GM20431 (cell line): Measurements from ENCODE around the gene SLC9C2.
"Not testable (repeated sequence)": the region's sequence is repeated elsewhere in the genome, so short reads cannot be mapped to it uniquely, and the experiment has no call there.

Source experiments
- in situ Hi-C: fragments of 300-500 bp; cut with MseI, MboI; formaldehyde crosslinking; loops from one replicate; pipeline ENCODE4 v1.15.0; 2020; ENCODE audit warnings: low sequenced_read_pairs; ENCODE audit not compliant: unreplicated experiment

The SLC9C2 gene

DNA sequence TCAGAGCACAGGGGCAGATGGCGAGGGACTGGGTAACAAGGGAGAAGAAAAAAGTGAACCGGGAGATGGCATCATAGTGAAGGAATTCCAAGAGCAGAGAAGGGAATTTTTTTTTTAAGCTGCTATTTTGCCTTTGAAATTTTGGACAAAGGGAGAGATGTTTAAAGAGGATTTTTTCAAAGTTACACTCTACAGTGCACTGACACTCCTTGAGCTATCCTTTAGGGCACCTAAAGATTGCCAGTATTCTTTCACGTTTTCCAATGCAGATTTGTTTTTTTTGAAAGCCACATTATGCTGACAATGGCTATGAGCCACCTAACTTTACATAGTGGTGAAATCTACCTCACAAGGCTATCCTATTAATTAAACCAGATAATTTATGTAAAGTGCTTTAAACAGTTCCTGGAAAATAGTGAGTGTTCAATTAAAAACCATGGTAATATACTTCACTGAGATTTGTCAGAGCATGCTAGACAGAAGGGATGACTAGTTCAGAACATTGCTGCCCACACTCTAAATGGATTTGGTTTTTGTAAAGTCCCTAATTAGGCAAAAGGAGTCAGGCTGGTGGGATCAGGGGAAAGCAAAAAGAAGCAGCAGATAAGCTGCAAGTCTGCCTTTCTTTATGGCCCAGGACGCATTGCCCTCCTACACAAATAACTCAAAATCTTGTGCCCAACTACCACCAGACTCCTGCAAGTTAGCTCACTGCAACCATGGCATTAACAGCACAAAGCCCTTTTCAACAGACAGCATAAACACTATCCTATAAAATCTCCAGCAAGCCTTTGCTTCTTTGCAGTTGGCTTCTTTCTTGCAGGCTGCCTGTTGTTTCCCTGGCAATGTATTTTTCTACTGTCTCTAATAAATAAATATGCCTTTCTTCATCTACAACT is 71.8 kb downstream of the SLC9C2 start:
- in situ Hi-C loops = no loop called here

DNA sequence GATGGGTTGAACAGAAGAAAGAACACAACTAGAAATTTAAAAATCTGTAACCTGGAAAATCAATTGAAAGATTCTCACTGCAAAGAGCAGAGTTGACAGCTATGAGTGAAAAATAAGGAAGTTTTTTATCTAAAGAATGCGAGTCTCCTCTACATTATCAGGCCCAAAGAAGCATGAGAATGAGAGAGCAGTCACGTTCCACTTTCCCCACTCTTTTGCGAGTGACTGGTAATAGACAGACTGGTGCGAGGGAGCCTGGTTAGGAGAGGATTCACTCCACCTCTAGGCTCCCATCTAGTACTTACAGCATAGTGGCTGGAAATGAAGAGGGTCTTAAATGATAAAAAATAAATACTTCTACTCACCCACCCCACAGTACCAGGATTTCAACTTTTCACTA is 73.8 kb downstream of the SLC9C2 start:
- in situ Hi-C loops = no loop called here

DNA sequence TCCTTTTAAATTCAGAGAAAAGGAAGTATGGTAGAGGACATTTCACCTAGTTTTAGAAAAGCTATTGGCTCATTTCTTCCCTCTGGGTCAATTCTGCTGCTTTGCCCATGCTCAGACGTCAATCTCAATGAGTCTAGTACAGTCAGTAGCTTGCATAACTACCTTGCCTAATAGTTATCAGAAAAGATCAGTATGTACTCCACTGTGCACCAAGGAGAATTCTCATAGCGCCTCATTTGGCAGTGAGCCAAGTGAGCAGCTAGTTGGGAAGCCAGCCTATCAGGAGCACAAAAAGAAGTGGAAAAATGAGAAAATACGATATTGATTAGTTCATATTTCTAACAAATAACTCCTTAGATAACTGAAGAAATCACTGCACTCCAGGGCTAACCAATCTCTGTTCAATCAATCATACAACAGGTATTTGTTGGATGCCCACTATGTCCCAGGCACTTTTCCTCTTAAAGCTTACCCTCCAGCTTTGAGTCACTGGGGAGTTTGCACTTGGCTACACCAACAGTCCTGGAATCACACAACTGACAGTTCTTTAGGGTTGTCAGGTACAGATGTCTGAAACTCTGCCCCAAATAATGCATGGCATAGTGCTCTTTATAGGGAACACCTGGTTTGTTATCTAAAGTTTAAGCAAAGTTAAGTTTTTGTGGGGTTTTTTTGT is 75.6 kb downstream of the SLC9C2 start:
- in situ Hi-C loops = no loop called here

DNA sequence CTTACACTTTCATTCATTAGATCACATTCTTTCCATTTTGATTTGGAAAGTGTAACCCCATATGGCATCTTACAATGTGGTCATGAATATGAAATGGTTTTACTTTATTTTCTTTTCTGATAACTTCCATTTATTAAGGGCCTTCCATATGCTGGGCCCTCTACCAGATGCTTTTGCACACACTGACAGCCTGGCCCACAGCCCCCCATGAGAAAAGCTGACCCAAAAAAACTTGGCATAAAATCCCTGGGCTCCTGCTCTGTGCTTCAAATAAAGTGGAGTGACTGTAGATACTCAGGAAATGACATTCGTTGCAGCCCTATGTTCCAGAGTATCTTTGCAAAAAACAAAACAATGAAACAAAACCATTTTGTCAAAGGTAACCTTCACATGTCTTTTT is 76.9 kb downstream of the SLC9C2 start:
- in situ Hi-C loops = no loop called here

DNA sequence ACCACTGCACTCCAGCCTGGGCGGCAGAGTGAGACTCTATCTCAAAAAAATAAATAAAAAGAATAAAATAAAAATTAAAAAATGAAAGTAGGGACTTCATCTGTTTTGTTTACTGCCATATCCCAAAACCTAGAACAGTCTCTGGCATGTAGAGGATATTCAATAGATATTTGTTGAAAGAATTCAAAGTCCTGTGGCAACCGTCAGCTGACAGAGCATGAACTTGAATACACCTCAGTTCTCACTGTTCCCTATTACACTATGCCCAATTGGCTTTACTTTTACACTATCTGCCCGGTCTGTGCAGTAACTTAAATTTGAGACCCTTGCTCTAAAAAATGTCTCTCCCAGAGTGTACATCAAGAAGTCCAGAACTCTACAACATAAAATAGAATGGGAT is 79.5 kb downstream of the SLC9C2 start:
- in situ Hi-C loops = no loop called here

DNA sequence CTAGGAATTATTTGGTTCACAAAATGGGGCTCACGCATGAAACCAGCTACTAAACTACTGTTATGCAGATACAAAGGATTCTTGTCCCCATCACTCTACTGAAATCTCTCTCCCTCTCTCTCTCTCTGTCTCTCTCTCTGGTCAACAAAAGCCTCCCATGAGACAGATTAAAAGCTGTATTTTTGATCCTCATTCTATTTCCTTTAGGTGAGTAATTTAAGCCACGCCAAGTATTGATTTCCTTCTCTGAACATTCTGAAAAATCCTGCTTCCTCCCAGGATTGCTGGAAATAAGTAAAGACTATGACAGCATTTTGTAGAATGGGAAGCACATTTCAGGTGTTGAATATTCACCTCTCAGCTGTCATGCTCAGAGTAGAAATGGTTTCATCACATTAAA is 82.1 kb downstream of the SLC9C2 start:
- in situ Hi-C loops = no loop called here

DNA sequence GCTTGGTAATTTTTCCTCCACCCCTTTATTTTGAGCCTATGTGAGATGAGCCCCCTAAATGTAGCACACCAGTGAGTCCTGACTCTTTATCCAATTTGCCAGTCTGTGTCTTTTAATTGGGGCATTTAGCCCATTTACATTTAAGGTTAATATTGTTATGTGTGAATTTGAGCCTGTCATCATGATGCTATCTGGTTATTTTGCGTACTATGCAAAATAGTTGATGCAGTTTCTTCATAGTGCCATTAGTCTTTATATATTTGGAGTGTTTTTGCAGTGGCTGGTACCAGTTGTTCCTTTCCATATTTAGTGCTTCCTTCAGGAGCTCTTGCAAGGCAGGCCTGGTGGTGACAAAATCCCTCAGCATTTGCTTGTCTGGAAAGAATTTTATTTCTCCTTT is 88.4 kb downstream of the SLC9C2 start:
- in situ Hi-C loops = not testable (repeated sequence)

DNA sequence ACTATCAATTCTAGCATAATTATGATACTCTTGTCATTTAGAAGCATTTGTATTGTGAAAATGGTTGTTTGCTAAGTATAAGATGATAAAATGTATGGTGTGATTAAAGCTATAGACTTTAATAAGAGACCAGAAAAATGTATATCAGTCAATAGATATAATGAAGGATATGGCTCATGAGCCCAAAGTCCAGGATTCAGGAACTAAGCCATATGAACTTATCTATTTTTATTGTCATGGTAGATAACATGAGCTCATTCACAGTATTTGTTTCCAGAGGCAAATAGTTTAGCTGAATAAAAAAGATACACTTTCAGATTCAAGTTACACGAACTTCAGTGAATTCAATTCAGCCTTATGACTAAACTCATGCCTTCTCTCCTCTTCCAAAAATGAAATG is 93.1 kb downstream of the SLC9C2 start:
- in situ Hi-C loops = no loop called here

DNA sequence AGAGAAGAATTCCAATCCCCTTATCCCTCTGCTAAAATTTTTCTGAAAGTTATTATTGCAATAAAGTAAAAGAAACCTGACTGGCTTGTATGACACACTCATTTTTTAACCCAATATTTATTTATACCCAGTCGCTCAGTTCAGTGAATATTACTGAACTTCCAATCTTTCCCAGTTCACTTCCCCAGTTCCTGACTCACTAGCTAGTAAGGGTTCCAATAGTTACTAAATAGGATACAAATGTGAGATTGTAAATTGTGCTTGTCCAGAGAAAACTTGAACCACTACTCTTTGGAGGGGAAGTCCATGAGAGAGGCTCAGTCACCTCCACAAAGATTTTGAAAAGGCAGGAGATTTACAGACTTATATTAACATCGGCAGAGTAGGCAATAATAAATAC is 94.3 kb downstream of the SLC9C2 start:
- in situ Hi-C loops = no loop called here

DNA sequence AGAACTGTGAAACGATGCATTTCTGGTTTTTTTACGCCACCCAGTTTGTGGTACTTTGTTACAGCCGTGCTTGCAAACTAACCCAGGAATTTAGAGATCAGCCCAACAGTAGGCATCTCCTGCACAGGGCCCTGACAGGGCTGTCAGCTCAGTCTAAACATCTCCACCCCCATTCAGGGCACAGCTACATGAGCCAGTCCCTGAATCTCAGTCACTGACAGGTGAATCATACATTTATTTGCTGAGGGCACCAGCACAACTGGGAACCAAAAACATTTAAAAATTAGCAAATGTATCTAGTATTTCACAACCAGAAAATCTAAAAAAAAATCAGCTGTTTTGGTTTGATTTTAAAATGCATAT is 95.0 kb downstream of the SLC9C2 start:
- in situ Hi-C loops = no loop called here

DNA sequence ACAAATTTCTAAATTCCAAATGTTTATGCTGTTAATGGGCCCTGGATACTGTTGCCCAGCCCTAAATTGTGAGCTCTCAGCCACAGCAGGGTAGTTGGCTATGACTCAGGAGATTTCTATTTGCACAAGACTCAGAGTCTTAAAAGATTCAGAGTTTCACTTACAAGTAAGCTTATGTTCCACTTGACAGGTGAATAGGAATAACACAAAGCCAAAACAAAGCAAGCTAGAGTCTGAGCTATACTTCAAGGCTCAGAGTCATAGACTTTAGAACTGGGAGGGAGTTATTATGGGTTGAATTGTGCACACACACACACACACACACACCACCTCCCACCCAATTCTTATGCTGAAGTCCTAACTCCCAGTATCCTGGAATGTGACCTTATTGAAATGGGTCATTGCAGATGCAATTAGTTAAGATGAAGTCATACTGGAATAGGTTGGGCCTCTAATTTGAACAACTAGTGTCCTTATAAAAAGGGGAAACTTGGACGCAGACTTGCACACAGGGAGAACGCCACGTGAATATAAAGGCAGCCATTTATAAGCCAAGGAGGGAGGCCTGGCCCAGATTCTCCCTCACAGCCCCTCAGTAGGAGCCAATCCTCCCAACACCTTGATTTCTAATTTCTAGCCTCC is 95.5 kb downstream of the SLC9C2 start:
- in situ Hi-C loops = no loop called here

DNA sequence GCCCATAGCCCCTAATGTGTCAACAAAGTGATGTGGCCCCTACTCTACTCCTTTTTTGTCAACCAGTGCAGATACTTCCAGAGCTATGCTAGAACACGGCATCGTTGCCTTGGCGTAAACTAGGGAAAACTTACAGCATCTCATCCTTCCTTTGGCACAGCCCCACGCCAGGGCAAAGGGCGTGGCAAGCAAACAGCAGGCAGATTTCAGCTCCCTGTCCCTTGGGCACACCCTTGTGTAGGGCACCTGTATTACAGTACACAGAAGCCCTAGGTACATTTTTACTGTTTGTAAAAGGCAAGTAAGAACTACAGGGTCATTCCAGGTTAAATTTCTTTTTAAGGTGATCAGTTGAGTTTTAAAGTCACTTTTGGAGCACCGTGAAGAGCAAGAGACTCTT is 96.4 kb downstream of the SLC9C2 start:
- in situ Hi-C loops = no loop called here

DNA sequence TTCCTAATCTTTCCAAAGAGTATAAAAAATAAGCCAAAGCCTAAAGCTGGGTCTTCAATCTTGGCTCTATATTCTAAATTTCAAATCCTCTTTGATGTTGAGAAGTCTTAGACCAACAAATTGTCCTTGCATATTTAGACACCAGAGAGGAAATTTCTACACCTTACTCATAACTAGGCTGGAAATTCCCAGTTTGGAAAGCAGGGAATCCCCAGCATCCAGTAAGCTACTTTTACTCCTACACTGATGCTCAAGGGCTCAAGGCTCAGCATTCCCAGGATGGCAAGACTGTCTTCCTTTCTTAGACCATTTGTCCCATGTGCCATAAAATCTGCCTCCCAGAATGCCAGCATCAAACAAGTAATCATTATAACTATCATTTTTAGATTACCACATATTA is 97.5 kb downstream of the SLC9C2 start:
- in situ Hi-C loops = no loop called here

DNA sequence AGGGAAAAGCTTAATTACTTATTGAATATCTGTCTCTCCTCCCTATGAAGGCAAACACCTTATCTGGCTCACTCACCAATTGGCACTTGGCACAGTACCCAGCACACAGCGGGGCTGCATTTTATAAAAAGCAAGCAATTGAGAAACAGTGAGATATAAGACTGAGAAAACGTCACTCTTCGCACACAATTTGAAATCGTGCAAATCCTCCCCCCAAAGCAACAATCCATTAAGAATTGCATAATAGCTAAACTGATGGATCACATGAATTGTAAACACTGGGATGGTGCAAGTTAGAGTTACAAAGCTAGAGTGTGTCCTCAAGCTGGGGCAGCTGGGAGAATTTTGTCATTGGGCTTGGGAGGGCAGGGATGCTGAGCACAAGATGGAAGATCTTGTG is 98.6 kb downstream of the SLC9C2 start:
- in situ Hi-C loops = no loop called here

DNA sequence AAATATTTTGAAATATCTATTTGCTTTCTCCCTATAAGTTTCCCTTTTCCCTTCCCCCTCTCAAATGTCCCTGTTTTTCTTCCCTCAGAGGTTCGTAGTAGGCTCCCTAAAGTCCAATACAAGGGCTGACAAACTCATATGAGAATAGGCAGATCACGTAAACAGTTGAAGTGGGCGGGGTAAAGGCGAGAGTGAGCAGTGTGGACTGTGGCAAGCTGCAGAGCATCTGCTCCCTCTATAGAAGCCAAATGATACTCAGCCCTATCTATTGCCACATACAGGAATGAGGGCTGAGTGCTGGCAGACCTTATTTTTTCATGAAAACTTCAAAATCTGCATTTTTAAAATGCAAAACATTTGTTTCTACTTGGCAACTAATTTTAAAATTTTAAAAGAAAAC is 99.5 kb downstream of the SLC9C2 start:
- in situ Hi-C loops = no loop called here

DNA sequence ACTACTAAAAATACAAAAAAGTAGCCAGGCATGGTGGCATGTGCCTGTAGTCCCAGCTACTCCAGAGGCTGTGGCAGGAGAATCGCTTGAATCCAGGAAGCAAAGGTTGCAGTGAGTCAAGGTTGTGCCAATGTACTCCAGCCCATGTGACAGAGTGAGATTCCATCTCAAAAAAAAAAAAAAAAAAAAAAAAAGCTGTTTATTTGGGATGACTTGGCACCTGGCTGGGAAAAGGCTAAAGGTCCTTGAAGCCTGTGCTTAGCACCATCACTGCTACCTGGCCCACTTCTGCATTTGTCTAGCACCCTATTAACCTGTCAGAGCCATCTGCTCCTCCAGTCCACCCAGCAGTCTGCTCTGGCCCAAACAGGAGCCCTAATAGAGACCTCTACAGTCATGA is 100.8 kb downstream of the SLC9C2 start:
- in situ Hi-C loops = no loop called here

DNA sequence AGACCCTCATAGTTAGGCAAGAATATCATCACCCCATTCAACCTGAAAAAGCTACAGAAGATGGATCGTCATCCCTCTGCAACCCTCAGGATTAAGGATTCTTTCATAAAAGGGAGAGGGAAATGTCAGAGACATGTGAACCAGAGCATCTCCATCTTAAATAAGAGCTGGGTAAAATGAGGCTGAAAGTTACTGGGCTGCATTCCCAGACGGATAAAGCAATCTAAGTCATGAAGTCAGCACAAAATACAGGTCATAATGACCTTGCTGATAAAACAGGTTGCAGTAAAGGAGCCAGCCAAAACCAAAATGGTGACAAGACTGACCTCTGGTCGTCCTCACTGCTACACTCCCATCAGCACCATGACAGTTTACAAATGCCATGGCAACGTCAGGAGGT is 103.1 kb downstream of the SLC9C2 start:
- in situ Hi-C loops = no loop called here

DNA sequence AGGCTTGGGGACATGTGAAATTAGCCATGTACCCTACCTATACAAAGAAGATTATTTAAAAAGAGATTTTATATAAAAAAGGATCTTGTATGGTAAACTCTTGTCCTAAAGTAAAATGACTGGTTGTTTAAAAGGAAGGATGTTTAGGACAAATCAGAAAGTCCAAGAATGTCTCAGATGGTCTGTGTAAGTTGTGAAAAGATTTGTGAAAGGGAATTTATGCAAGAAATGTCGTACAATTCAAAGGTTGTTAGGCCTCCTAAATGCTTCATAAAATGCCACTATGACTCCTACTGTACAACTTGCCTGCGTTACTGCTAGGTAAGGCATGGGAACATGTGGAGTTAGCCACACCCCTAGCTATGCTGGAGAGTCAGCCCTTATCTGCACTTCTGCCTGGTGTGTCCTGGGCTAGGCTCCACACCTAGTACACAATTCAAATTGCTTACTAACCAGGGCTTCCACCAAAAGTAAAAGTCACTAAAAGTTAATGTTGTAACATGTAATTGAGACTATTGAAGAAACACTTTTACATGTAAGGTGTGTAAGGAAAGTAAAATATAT is 106.0 kb downstream of the SLC9C2 start:
- in situ Hi-C loops = no loop called here

DNA sequence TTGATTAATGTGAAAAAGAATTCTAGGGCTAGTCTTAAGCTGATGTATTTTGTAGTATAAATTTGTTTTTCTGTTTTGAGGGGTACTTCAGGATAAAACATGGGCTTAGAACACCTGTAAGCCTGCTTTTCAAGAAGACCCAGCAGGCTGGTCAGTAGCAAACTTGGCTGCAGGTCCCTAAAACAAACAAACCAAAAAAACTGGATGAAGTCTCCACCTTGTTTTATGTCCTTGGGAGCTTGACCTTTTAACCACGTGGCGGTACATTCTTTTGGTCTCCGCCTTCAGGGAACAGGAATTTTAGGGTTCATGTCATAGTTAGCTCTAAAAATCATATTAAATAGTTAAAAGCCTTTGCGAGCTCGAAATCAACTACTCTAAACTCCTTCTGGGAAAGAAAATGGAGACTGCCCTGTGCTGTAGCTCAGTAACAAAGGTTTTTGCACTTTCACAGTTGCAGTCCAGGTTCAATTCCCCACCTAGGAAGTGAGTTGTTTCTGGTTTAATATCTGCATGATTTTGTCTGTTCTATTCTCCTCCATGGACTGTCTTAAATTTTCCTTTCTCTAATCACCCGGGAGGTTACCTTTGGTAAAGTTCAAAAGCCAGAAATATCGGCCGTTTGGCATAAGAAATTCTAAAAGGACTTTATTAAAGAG is 107.1 kb downstream of the SLC9C2 start:
- in situ Hi-C loops = no loop called here

DNA sequence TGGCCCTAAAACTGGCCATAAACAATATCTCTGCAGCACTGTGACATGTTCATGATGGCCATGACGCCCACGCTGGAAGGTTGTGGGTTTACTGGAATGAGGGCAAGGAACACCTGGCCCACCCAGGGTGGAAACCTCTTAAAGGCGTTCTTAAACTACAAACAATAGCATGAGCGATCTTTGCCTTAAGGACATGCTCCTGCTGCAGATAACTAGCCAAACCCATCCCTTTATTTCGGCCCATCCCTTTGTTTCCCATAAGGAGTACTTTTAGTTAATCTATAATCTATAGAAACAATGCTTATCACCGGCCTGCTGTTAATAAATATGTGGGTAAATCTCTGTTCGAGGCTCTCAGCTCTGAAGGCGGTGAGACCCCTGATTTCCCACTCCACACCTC is 109.7 kb downstream of the SLC9C2 start:
- in situ Hi-C loops = not testable (repeated sequence)
